IPS-NIHi7 (cell line): ENCODE measurements around the gene IPCEF1.
"Not testable (repeated sequence)": the region's sequence is repeated elsewhere in the genome, so short reads cannot be mapped to it uniquely, and the experiment has no call there.

Experiments used
- DNase-seq: peaks from one replicate; pipeline ENCODE4 v3.0.0; 2012; ENCODE audit warnings: mixed read lengths; ENCODE audit errors: extremely low spot score

The IPCEF1 gene

DNA sequence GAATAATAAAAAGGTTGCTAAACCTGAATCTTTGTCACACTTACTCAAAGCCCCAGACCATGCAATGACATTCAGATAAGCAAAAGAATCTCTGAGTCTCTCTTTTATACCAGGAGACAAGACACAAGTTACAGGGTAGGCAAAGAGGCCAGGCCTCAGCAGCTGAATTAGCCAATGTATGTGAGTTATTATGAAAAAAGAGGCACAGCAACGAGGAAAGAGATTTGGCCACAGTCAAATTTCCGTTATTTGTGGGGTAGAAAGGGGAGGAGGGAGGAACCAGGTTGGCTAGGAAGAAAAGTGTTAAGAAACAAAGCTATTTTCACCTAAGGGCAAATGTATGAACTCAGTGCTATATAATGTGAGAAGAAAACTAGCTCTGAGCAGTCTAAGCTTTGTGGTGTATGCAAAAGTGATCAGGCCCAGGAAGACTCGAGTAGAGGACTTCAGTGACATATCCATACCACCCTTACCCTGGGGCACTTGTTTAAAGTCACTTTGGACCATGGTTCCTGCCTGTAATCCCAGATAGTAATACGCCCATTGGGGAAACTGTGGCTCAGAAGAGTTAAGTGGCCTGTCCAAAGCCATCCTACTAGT is 19.1 kb downstream of the IPCEF1 start:
- DNase-seq: no peak

DNA sequence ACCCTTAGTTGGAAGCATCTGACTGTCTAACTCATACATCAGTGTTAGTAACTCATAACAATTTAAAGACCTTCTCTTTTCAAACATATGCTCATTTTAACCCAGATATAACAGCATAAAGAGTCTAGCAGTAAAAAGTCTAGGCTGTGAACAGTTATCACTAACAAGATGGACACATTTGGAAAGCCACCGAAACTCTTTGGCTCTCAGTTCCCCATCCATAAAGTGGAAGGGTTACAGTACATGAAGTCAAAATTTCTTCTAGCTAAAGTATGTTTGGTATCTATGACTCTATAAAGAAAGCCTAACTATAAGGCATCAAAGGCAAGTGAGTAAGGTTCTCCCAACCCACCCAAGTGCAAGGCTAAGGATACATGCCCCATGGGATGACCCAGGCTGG is 22.5 kb downstream of the IPCEF1 start:
- not testable (repeated sequence) for DNase-seq

DNA sequence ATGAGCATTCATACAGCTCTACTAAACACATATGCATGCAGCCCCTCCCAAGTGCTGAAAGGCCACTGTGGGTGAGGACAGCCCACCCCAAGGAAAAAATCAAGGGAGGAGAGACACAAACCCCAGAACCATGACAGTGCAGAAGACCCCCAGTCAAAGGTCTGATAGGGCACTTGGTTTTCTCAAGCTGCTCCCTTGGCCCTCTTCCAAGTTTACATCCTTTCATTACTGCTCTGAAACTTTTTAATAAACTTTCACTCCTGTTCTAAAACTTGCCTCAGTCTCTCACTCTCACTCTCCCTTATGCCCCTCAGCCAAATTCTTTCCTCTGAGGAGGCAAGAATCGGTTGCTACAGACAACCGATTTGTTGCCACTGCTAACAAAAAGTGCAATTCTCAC is 24.9 kb downstream of the IPCEF1 start:
- DNase-seq: no peak

DNA sequence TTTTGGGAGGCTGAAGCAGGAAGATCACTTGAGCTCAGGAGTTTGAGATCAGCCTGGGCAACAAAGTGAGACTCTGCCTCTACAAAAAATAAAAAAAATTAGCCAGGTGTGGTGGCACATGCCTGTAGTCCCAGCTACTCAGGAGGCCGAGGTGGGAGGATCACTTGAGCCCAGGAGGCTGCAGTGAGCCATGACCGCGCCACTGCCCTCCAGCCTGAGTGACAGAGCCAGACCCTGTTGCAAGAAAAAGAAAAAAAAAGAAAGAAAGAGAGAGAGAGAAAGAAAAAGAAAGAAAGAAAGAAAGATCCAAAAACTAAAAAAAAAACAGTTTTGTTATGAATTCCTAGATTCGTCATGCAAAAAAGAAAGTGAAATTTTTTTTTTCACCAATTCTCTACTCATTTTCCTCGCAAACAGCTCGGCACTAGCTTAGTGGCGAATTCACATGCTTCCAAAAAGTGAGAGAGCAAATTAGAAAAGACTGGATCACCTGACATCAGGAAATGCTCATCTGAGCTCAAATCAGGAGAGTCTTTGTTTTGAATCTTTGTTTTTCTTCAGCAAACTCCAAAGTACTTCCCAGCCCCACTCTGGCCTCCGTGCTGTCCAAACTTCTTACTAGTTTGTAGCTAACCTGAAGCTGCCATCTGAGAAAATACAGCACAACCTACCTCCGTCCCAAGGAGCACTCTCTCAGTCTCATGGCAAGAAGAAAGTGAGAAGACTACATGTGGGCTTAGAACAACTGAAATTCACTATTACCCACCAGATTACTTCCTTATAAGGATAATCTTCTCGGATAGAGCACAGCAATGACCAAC is 27.0 kb downstream of the IPCEF1 start:
- no peak for DNase-seq

DNA sequence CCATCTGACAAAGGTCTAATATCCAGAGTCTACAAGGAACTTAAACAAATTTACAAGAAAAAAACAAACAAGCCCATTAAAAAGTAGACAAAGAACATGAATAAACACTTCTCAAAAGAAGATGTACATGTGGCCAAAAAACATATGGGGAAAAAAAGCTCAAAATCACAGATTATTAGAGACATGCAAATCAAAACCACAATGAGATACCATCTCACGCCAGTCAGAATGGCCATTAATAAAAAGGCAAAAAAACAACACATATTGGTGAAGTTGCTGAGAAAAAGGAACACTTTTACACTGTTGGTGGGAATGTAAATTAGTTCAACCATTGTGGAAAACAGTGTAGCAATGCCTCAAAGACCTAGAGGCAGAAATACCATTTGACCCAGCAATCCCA is 29.3 kb downstream of the IPCEF1 start:
- not testable (repeated sequence) for DNase-seq

DNA sequence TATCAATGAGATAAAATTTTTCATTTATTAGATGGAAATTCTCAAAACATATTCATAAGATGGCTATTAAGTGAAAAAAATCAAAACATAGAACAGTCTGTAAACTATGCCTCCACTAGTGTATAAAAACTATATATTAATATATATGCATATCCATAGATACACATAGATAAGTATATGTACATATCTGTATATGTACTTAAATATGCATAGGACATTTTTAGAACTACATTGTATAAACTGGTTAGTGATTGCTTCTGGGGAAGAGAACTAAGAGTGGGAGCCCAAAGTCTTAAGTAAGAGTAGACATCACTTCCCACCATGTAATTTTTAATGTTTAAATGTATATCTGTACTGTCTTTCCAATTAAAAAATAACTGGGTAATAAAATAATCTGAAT is 31.5 kb downstream of the IPCEF1 start:
- no peak for DNase-seq

DNA sequence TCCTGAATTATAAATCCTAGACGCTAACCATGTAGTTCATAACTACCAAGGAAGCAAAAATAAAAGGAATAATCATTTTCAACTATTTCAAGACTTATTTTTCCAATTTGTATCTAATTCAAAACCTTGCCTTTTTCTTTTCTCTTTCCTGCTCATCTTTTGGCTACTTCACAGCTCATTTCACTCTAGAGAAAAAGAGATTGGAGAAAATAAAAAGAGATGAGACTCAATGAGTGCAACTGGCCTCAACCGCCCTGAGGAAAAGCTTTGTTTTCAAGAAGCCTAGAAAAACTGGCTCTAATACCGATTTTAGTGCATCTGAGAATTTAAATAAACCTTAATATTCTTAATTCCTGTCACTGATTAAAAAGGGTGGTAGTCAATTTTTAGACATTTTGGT is 36.4 kb downstream of the IPCEF1 start:
- DNase-seq: no peak

DNA sequence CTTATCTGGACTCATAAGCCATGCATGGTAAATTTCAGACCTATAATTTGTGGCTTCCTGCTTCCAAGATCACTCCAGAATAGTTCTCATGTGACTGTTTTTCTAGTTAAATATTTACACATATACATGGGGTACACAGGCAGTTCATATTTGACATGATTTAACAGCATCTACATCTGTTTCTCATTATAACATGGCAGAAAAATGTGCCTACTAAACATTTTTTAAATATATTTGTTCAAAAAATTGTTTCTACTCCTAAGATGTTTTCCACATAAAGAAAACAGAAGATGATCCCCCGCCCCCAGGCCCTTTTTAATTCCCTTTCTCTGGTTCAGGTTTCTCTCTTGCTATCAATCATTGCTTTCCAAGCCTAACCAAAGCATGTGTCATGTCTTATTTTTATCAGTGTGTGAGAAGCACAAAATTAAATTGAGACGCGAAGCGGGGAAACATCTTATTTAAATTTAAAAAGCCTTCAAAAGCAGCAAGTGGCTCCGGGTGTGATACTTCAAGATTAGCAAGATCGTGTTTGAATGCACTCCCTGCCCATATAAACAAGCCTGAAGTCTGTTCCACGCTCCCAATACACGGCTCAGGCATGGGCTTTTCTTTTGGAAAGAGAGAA is 37.3 kb downstream of the IPCEF1 start:
- no peak for DNase-seq

DNA sequence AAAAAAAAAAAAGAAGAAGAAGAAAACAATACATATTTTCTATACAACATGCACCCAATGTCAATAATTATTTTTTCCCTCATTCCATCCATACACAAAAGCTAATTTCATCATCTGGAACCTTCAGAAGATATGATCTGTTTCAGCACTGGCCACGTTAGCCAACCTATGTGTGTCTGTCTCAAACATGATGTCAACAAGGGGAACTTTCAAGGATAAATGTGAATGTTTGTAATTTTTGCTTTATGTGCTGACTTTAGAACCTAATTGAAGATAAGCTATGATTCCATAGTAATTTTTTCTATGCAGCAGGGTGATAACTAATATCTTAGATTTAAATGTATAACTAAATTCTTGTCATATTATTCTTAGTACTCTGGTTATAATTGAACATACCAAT is 37.9 kb downstream of the IPCEF1 start:
- no peak for DNase-seq

DNA sequence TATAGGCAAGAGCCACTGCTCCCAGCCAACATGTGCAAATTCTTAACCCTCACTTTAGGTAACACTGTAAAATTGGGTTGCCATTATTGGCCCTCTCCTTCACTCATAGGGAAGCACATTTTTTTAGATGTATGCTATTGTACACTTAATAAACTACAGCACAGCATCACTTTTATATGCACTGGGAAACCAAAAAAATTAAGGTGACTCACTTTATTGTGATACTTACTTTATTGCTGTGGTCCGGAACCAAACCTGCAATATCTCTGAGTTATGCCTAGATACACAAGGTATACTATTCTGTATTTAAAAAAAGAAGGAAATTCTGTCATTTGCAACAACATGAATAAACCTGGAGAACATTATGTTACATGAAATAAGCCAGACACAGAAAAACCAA is 40.5 kb downstream of the IPCEF1 start:
- no peak for DNase-seq

DNA sequence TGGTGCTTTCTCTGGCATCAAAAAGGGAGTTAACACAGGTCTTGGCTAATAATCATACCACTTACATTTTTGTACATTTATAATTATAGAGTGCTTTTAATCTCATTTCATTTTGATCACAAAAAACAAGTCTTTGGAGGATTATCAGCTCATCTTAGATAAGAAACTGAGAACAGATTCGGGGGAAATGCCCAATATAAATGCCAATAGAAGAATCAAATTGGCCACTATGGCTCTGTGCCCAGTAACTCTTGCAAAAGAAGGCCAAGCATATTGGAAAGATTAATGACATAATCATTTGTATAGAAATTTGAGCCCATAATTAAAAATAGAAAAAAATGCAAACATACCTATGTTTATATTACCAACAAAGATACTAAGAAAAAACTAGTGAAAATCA is 42.5 kb downstream of the IPCEF1 start:
- DNase-seq: no peak

DNA sequence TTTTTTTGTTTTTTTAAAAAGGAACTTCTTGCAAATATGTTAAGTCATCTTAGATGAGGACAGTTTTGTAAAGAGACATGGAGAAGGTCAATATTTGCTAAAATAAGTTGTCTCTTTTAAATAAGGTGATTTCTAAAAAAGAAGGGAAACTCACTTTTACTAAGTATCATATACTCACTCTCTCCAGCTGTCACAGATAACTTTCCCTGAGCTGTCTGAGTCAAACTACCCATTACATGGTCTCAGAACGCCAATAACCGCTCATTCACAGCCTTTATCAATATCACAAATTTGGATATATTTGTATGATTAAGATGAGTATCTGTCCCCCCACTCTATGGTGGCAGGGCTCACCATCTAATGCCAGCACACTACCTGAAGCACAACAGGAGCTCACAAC is 47.6 kb downstream of the IPCEF1 start:
- DNase-seq: no peak

DNA sequence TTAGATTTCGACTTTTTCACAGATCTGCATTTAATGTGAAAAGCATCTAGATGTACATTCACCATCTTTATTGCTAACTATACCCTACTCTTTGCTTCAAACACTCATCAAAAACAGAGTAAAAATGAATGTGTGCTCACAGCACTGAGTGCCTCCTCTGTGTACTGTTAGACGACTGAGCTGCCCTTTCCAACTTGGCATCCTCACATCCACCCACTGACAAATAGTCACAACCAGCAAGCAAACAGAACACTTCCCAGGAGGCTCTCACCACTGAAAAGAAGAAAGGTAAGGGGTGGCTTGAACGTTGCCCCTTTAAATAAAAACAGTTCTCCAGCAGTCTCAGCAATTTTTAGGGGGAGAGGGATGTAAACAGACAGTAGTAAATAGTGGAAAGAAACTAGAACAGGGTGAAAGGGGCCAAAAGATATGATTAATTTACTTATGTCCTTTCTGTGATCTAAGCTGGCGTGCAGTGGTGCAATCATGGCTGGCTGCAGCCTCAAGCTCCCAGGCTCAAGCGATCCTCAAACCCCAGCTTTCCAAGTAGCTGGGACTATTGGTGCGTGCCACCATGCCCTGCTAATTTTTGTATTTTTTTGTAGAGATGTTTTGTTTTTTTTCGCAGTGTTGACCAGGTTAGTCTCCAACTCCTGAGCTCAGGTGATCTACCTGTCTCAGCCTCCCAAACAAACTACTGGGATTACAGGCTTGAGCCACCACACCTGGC is 48.7 kb downstream of the IPCEF1 start:
- no peak for DNase-seq

DNA sequence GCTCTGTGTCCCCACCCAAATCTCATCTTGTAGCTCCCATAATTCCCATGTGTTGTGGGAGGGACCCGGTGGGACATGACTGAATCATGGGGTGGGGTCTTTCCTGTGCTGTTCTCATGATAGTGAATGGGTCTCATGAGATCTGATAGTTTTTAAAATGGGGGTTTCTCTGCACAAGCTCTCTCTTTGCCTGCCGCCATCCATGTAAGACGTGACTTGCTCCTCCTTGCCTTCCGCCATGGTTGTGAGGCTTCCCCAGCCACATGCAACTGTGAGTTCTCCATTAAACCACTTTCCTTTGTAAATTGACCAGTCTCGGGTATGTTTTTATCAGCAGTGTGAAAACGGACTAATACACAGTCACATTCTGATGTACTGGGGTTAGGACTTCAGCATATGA is 49.5 kb downstream of the IPCEF1 start:
- not testable (repeated sequence) for DNase-seq

DNA sequence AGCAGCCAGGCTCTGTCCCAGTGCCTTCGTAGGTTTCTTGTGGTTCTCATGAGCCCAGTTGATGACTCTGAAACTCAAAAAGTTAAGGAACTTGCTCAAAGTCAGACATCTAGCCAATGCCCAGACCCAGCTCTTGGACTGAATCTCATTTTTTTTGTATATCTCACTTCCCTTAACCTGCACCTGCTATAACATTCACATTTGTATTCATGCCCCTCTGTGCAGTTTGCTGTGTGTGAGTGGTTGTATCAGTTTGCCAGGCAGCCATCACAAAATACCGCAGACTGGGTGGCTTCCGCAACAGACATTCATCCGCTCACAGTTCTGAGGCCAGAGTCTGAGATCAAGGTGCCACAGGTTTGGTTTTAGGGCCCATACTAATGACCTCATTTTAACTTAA is 49.9 kb downstream of the IPCEF1 start:
- no peak for DNase-seq

DNA sequence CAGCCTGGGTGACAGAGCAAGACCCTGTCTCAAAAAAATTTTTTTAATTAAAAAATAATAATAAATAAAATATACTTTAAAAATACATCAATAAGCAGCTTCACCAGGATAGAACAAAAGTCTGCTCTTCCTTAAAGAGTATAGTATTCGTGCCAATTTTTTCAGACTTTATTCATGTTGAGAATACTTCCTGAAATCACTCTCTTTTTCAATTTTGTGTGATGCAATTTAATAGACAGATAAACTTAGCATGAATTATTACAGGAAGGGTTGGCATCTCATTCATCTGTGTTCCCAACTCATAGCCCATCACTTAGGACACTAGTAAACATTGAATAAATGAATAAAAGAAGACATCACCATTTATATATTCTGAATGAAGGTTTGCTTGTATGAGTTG is 52.4 kb downstream of the IPCEF1 start:
- no peak for DNase-seq

DNA sequence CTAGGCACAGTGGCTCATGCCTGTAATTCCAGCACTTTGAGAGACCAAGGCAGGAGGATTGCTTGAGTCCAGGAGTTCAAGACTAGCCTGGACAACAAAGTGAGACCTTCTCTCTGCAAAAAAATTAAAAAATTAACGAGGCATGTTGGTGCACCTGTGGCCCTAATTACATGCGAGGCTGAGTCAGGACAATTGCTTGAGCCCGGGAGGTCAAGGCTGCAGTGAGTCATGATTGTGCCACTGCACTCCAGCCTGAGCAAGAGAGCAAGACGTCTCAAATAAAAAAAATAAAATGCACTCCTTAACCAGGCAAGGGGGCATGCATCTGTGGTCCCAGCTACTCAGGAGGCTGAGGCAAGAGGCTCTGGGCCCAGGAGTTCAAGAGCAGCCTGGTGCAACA is 53.0 kb downstream of the IPCEF1 start:
- not testable (repeated sequence) for DNase-seq

DNA sequence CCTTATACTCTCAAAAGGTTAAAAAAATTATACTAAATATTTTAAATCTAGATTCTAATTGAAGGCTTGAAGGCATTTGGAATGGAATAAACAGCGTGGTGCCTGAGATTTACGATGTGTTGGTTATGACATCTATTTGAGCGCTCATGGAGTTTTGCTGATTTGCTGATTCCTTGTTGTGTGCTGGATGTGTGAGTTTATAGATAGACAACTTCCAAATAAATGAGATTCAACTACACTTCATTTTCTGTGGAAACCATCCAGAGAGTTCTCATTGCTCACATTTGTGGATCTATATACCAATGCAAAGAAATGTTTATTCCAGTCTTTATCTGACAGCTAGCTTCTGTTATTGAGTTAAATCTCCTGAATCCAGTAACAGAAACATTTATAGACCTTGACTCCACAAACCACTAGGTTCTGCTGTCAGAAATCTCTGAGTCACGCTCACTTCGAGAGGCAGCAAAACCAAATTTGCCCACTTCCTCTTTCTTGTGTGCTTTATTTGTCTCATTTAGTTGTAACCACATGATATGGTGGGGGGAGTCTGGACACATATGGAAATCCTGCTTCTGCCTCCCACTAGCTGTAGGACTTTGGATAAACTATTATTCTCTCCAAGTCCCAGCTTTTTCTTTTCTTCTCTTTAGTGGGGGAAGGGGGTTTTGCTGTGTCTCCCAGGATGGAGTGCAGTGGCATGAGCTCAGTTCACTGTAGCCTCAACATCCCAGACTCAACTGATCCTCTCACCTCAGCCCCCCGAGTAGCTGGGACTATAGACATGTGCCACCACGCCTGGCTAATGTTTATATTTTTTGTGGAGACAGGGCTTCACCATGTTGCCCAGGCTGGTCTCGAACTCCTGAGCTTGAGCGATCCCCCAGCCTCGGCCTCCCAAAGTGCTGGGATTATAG is 54.5 kb downstream of the IPCEF1 start:
- no peak for DNase-seq

DNA sequence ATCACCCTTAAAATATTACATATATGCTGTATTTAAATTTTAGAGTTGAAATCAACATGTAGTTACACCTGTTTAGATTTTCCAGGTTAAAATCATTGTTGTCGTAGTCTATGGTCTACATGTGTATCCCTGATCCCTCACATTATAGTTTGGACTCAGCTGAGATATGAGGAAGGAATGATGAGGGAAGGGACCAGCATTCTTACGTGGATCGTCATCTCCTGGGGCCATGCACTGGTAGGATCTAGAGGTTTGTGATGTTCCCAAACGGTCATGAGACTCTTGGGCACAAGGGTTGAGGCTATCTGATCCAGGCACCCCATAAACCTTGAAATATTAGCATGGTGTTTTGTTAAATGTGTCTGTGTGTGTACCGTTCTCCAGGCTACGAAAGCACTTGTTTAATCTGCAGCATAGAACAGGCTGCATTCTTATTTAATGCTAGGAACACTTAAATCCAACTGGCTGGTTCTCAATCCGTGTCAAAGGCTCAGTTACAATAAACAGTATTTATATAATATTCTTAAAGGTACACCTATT is 55.4 kb downstream of the IPCEF1 start:
- DNase-seq: no peak

DNA sequence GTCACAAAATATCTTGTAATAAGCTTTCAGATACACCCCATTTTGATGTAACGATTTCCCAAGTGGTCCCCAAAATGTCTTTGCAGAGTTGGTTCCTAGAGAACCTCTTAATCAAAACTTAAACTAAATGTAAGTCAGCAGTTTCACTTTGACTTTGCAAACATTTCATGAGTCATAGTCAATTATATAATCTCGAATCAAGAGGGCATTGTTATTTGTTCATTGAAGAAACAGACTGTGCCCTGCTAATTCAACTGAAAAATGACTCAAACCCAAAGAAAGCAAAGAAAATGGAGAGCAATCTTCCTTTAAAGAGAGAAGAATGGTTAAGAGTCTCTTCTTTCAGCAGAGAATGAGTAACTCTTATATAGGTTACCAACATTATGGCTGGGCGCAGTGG is 58.3 kb downstream of the IPCEF1 start:
- DNase-seq: no peak

DNA sequence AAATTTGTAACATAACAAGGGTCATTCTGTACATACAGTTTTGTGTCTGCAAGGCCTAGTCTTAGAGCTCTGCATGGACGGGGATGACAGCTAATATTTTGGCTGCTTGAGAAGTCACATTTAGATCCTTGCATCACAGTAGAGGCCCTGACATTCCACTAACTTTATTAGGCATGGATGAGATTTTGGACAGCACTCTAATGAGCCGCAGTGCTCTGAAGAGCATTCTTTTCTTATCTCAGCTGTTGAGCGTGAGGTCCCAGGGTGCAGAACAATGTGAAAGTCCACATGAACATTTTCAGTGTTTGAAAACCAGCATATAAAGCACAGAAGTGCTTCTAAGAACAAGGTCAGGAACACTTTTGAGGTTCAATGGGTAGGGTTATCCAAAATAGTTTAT is 58.9 kb downstream of the IPCEF1 start:
- no peak for DNase-seq
